Trophoblast cell (in vitro differentiated cells and primary cell): Measurements from ENCODE around the gene TENT5C.

Source experiments
- DNase-seq, 2 donors: peaks; one replicate each; pipeline ENCODE4 v3.0.0-alpha.2; 2016
- H2AFZ ChIP-seq: 2 replicates; pipeline ENCODE4 v1.6.1; 2013; ENCODE audit warnings: low read length, moderate library complexity, mild to moderate bottlenecking; ENCODE audit not compliant: insufficient read depth, poor library complexity
- H2AK5ac ChIP-seq: 2 replicates; pipeline ENCODE4 v1.6.1; 2013; ENCODE audit warnings: mild to moderate bottlenecking, low read length
- H2BK120ac ChIP-seq: 2 replicates; pipeline ENCODE4 v1.6.1; 2013; ENCODE audit warnings: low read length, mild to moderate bottlenecking, moderate library complexity; ENCODE audit not compliant: insufficient read depth, poor library complexity
- H2BK12ac ChIP-seq: 2 replicates; pipeline ENCODE4 v1.6.1; 2013; ENCODE audit warnings: mild to moderate bottlenecking, low read length, moderate library complexity
- H2BK5ac ChIP-seq: 2 replicates; pipeline ENCODE4 v1.6.1; 2013; ENCODE audit warnings: low read length, low read depth, moderate library complexity, mild to moderate bottlenecking; ENCODE audit not compliant: poor library complexity
- H3K14ac ChIP-seq: 2 replicates; pipeline ENCODE4 v1.6.1; 2013; ENCODE audit warnings: mild to moderate bottlenecking, low read length
- H3K18ac ChIP-seq: 2 replicates; pipeline ENCODE4 v1.6.1; 2013; ENCODE audit warnings: mild to moderate bottlenecking, low read length
- H3K23ac ChIP-seq: 2 replicates; pipeline ENCODE4 v1.6.1; 2013; ENCODE audit warnings: low read length
- H3K27ac ChIP-seq: 2 replicates; pipeline ENCODE4 v1.5.1; 2013; ENCODE audit warnings: low read depth, mild to moderate bottlenecking, inconsistent platforms, low read length, moderate library complexity
- H3K27me3 ChIP-seq: 2 replicates; pipeline ENCODE4 v1.6.1; 2013; ENCODE audit warnings: inconsistent platforms, mild to moderate bottlenecking, low read length, moderate library complexity; ENCODE audit not compliant: insufficient read depth
- H3K36me3 ChIP-seq, 2 experiments: 1 replicate in 1 of 2; 2 replicates in 1 of 2; pipeline ENCODE4 v1.6.1; 2013; ENCODE audit warnings: low read length in 2 of 2, mild to moderate bottlenecking in 2 of 2, moderate library complexity in 1 of 2; ENCODE audit not compliant: insufficient read depth in 2 of 2, control insufficient read depth in 1 of 2
- H3K4ac ChIP-seq: 2 replicates; pipeline ENCODE4 v1.6.1; 2013; ENCODE audit warnings: low read depth, mild to moderate bottlenecking, low read length, moderate library complexity
- H3K4me1 ChIP-seq, 2 experiments: 1 replicate in 1 of 2; 2 replicates in 1 of 2; pipeline ENCODE4 v1.6.1; 2013; ENCODE audit warnings: low read length in 2 of 2, mild to moderate bottlenecking in 2 of 2, moderate library complexity in 1 of 2; ENCODE audit not compliant: insufficient read depth in 2 of 2, control insufficient read depth in 1 of 2
- H3K4me2 ChIP-seq: 2 replicates; pipeline ENCODE4 v1.6.1; 2013; ENCODE audit warnings: inconsistent platforms, mild to moderate bottlenecking, low read length, moderate library complexity
- H3K4me3 ChIP-seq: 2 replicates; pipeline ENCODE4 v1.5.1; 2013; ENCODE audit warnings: mild to moderate bottlenecking, low read depth, low read length, inconsistent platforms
- H3K79me1 ChIP-seq: one replicate; pipeline ENCODE4 v1.6.1; 2013; ENCODE audit warnings: low read length
- H3K79me2 ChIP-seq: 2 replicates; pipeline ENCODE4 v1.6.1; 2013; ENCODE audit warnings: low read length, mild to moderate bottlenecking; ENCODE audit not compliant: control insufficient read depth, insufficient read depth, poor library complexity
- H3K9ac ChIP-seq: 2 replicates; pipeline ENCODE4 v1.6.1; 2013; ENCODE audit warnings: mild to moderate bottlenecking, low read length
- H3K9me3 ChIP-seq: 2 replicates; pipeline ENCODE4 v1.6.1; 2013; ENCODE audit warnings: low read depth, mild to moderate bottlenecking, control low read depth, inconsistent platforms, low read length; ENCODE audit not compliant: insufficient read depth
- H4K12ac ChIP-seq: 2 replicates; pipeline ENCODE4 v1.6.1; 2013; ENCODE audit warnings: low read depth, mild to moderate bottlenecking, low read length, moderate library complexity
- H4K8ac ChIP-seq: 2 replicates; pipeline ENCODE4 v1.6.1; 2013; ENCODE audit warnings: low read depth, mild to moderate bottlenecking, low read length, moderate library complexity
- H4K91ac ChIP-seq: one replicate; pipeline ENCODE4 v1.6.1; 2013; ENCODE audit warnings: low read depth, mild to moderate bottlenecking, low read length, moderate library complexity
- WGBS: extraction: QIAGEN DNeasy Blood & Tissue Kit; methylation state at CpG from one replicate; pipeline ENCODE4 v1.1.7; 2013; ENCODE audit warnings: missing lambda C conversion rate; ENCODE audit not compliant: insufficient read length, insufficient coverage; ENCODE audit errors: extremely low coverage; 5-methylcytosine and 5-hydroxymethylcytosine counted together

Gene TENT5C

GRCh38 chr1:117639741-117640140 is 33.9 kb downstream of the TENT5C start:
- DNase-seq = peak in 1 of 2 donors; percentile 38
- no peak overlapping the region for H3K9ac ChIP-seq
- no peak overlapping the region for H2BK120ac ChIP-seq
- no peak overlapping the region for H3K14ac ChIP-seq
- no peak overlapping the region for H2BK5ac ChIP-seq
- no peaks in the 10 kb centered on the region for H3K79me1 ChIP-seq
- H3K4me2 ChIP-seq = no peak overlapping the region
- no peaks in the 10 kb centered on the region for H3K79me2 ChIP-seq
- H3K27ac ChIP-seq = no peak overlapping the region
- H3K27me3 ChIP-seq = no peaks in the 10 kb centered on the region
- H3K18ac ChIP-seq = no peak overlapping the region
- H2AFZ ChIP-seq = no peak overlapping the region
- no peak overlapping the region for H3K4ac ChIP-seq
- H4K12ac ChIP-seq = no peak overlapping the region
- H3K9me3 ChIP-seq = peaks cover 3% of the 10 kb centered on the region
- H3K4me1 ChIP-seq = no peaks in the 10 kb centered on the region
- H3K4me3 ChIP-seq = no peak overlapping the region
- WGBS = no CpG with 5 or more reads among the region's 4 CpGs
- no peak overlapping the region for H2AK5ac ChIP-seq
- H4K91ac ChIP-seq = no peak overlapping the region
- no peaks in the 10 kb centered on the region for H3K36me3 ChIP-seq
- no peak overlapping the region for H4K8ac ChIP-seq
- no peak overlapping the region for H2BK12ac ChIP-seq
- H3K23ac ChIP-seq = no peak overlapping the region

- no peaks in the 10 kb centered on the region for H3K27me3 ChIP-seq
- H3K4me1 ChIP-seq = no peaks in the 10 kb centered on the region
- H3K18ac ChIP-seq = no peak overlapping the region
- no peak overlapping the region for H4K12ac ChIP-seq
- H3K9ac ChIP-seq = no peak overlapping the region
- no peak overlapping the region for H4K91ac ChIP-seq
- H3K4me3 ChIP-seq = no peak overlapping the region
- no peak overlapping the region for H2BK120ac ChIP-seq
- no peak overlapping the region for H2BK12ac ChIP-seq
- no peak overlapping the region for H3K23ac ChIP-seq
- H3K9me3 ChIP-seq = peaks cover 3% of the 10 kb centered on the region
- no peak overlapping the region for H3K27ac ChIP-seq
- H3K36me3 ChIP-seq = no peaks in the 10 kb centered on the region
- no peak overlapping the region for H3K4ac ChIP-seq
- H3K4me2 ChIP-seq = no peak overlapping the region
- no peak overlapping the region for H2BK5ac ChIP-seq
- no peak overlapping the region for H2AK5ac ChIP-seq
- DNase-seq = no peak
- no peak overlapping the region for H2AFZ ChIP-seq
- H3K79me2 ChIP-seq = no peaks in the 10 kb centered on the region
- H4K8ac ChIP-seq = no peak overlapping the region
- no peak overlapping the region for H3K14ac ChIP-seq
- no CpG with 5 or more reads among the region's 3 CpGs for WGBS
- H3K79me1 ChIP-seq = no peaks in the 10 kb centered on the region
These were observed 35.7 kb downstream of the TENT5C start for GRCh38 chr1:117641536-117641935.

- no CpG with 5 or more reads among the region's 4 CpGs for WGBS
- Histone ChIP-seq H3K9me3 (peaks cover 3% of the 10 kb centered on the region), H3K36me3 (no peaks in the 10 kb centered on the region), H3K23ac (no peak overlapping the region), H3K27me3 (no peaks in the 10 kb centered on the region), H3K4me1 (no peaks in the 10 kb centered on the region), H3K4me2 (no peak overlapping the region), H2BK120ac (no peak overlapping the region), H3K14ac (no peak overlapping the region), H4K91ac (no peak overlapping the region), H2AFZ (no peak overlapping the region), H3K4me3 (no peak overlapping the region), H3K79me1 (no peaks in the 10 kb centered on the region), H2BK12ac (no peak overlapping the region), H3K4ac (no peak overlapping the region), H3K79me2 (no peaks in the 10 kb centered on the region), H2BK5ac (no peak overlapping the region), H3K18ac (no peak overlapping the region), H2AK5ac (no peak overlapping the region), H3K9ac (no peak overlapping the region), H4K8ac (no peak overlapping the region), H4K12ac (no peak overlapping the region), H3K27ac (no peak overlapping the region)
- no peak for DNase-seq
These were observed 37.1 kb downstream of the TENT5C start for GRCh38 chr1:117642963-117643362.

GRCh38 chr1:117643601-117644000 is 37.8 kb downstream of the TENT5C start:
- no CpG with 5 or more reads among the region's 2 CpGs for WGBS
- no peak overlapping the region for H3K4me3 ChIP-seq
- H3K36me3 ChIP-seq = no peaks in the 10 kb centered on the region
- H3K4ac ChIP-seq = no peak overlapping the region
- DNase-seq = no peak
- H3K14ac ChIP-seq = no peak overlapping the region
- no peaks in the 10 kb centered on the region for H3K4me1 ChIP-seq
- H3K27ac ChIP-seq = no peak overlapping the region
- no peak overlapping the region for H2AFZ ChIP-seq
- no peak overlapping the region for H2BK5ac ChIP-seq
- no peak overlapping the region for H2AK5ac ChIP-seq
- no peak overlapping the region for H2BK12ac ChIP-seq
- H3K4me2 ChIP-seq = no peak overlapping the region
- peaks cover 3% of the 10 kb centered on the region for H3K9me3 ChIP-seq
- H4K8ac ChIP-seq = no peak overlapping the region
- no peak overlapping the region for H2BK120ac ChIP-seq
- H3K79me1 ChIP-seq = no peaks in the 10 kb centered on the region
- no peaks in the 10 kb centered on the region for H3K27me3 ChIP-seq
- H3K18ac ChIP-seq = no peak overlapping the region
- H4K91ac ChIP-seq = no peak overlapping the region
- H4K12ac ChIP-seq = no peak overlapping the region
- H3K79me2 ChIP-seq = no peaks in the 10 kb centered on the region
- H3K9ac ChIP-seq = no peak overlapping the region
- H3K23ac ChIP-seq = no peak overlapping the region
